Activated CD4-positive, alpha-beta T cell treated with anti-CD3 and anti-CD28 coated beads for 36 hours (primary cell): Measurements from ENCODE around the gene CCND1. TPM values are rescaled to one million over a fixed set of nuclear protein-coding genes. Genes with fewer than 3 reads are reported as not detected.

Source experiments
- total RNA-seq, 2 experiments: library from RNA; stranded (reverse); gene quantifications; one replicate each; pipeline ENCODE4 v1.2.3, GENCODE V29; 2021

Gene CCND1
- total RNA-seq, 2 experiments from 2014 or later = 0.50 to 0.77 TPM

Other genes with a start within 250 kb of the CCND1 start
- gene LINC01488, start 159.5 kb upstream of the CCND1 start, total RNA-seq = not detected
- gene LTO1, start 34.2 kb downstream of the CCND1 start, total RNA-seq = 10 to 100 TPM; 16.8 to 17.8 TPM
- under 1 TPM in 1 of 2 experiments, not detected in 1; 0.09 TPM for gene FGF19, start 62.9 kb downstream of the CCND1 start, total RNA-seq
- gene FGF4, start 134.2 kb downstream of the CCND1 start, total RNA-seq = not detected
- not detected for gene FGF3, start 178.3 kb downstream of the CCND1 start, total RNA-seq